ENCODE measurements around the gene TACR1. TPM values are rescaled to one million over a fixed set of nuclear protein-coding genes. Genes with fewer than 3 reads are reported as not detected.
"Not testable (repeated sequence)": the region's sequence is repeated elsewhere in the genome, so short reads cannot be mapped to it uniquely, and the experiment has no call there.

Gene TACR1
- total RNA-seq, 2 experiments from 2014 or later, result not detected

- POLR2A ChIA-PET, CTCF ChIA-PET: not testable (repeated sequence)
Measured at GRCh38 chr2:75147884-75148283, 51.4 kb downstream of the TACR1 start.

- CTCF ChIA-PET, result no interaction called here
- POLR2A ChIA-PET, result no interaction called here
Measured at GRCh38 chr2:75146606-75147332, 52.6 kb downstream of the TACR1 start.

GRCh38 chr2:75146221-75146605 is 53.1 kb downstream of the TACR1 start:
- CTCF ChIA-PET, POLR2A ChIA-PET: not testable (repeated sequence)

- CTCF ChIA-PET, result no interaction called here
- POLR2A ChIA-PET, result no interaction called here
Measured at GRCh38 chr2:75142081-75142480, 57.2 kb downstream of the TACR1 start.

GRCh38 chr2:75140288-75140687 is 59.0 kb downstream of the TACR1 start:
- ChIA-PET POLR2A (no interaction called here), CTCF (no interaction called here)

- ChIA-PET CTCF (no interaction called here), POLR2A (no interaction called here)
Measured at GRCh38 chr2:75139171-75139570, 60.1 kb downstream of the TACR1 start.

GRCh38 chr2:75138528-75138927 is 60.8 kb downstream of the TACR1 start:
- ChIA-PET CTCF (no interaction called here), POLR2A (no interaction called here)

- POLR2A ChIA-PET, result no interaction called here
Measured at GRCh38 chr2:75135776-75136400, 63.4 kb downstream of the TACR1 start.

GRCh38 chr2:75134860-75135259 is 64.5 kb downstream of the TACR1 start:
- POLR2A ChIA-PET, result no interaction called here
- CTCF ChIA-PET, result no interaction called here

More at GRCh38 chr2:75135776-75136400, 63.4 kb downstream of the TACR1 start:
- CTCF ChIA-PET, result no interaction called here

- ChIA-PET POLR2A (no interaction called here), CTCF (no interaction called here)
Measured at GRCh38 chr2:75133621-75134570, 65.4 kb downstream of the TACR1 start.

- POLR2A ChIA-PET, result no interaction called here
- CTCF ChIA-PET, result no interaction called here
Measured at GRCh38 chr2:75130171-75130570, 69.1 kb downstream of the TACR1 start.

GRCh38 chr2:75123876-75124275 is 75.4 kb downstream of the TACR1 start:
- ChIA-PET CTCF (no interaction called here), POLR2A (no interaction called here)

- CTCF ChIA-PET, result no interaction called here
- POLR2A ChIA-PET, result no interaction called here
Measured at GRCh38 chr2:75113231-75113869, 86.0 kb downstream of the TACR1 start.

- CTCF ChIA-PET, result no interaction called here
- POLR2A ChIA-PET, result no interaction called here
Measured at GRCh38 chr2:75108937-75109482, 90.3 kb downstream of the TACR1 start.

GRCh38 chr2:75102011-75102410 is 97.3 kb downstream of the TACR1 start:
- POLR2A ChIA-PET, result no interaction called here
- CTCF ChIA-PET, result no interaction called here

GRCh38 chr2:75100801-75101151 is 98.5 kb downstream of the TACR1 start:
- ChIA-PET CTCF (no interaction called here), POLR2A (no interaction called here)

- CTCF ChIA-PET, result no interaction called here
- POLR2A ChIA-PET, result no interaction called here
Measured at GRCh38 chr2:75100011-75100800, 99.1 kb downstream of the TACR1 start.

- CTCF ChIA-PET, result no interaction called here
- POLR2A ChIA-PET, result no interaction called here
Measured at GRCh38 chr2:75099521-75099922, 99.8 kb downstream of the TACR1 start.

GRCh38 chr2:75098856-75099255 is 100.5 kb downstream of the TACR1 start:
- POLR2A ChIA-PET, result no interaction called here
- CTCF ChIA-PET, result no interaction called here

GRCh38 chr2:75097831-75098230 is 101.5 kb downstream of the TACR1 start:
- ChIA-PET POLR2A (no interaction called here), CTCF (no interaction called here)
